GM12878 (cell line): Measurements from ENCODE around the gene ICAM2. TPM values are rescaled to one million over a fixed set of nuclear protein-coding genes. Genes with fewer than 3 reads are reported as not detected.

Source experiments
- CBX5 ChIP-seq: sonication (generic); IDR thresholded peaks from 2 replicates; pipeline ENCODE4 v1.6.1; 2016; ENCODE audit warnings: low read depth, moderate library complexity, mild to moderate bottlenecking, inconsistent platforms
- DPF2 ChIP-seq: fragments of 450-650 bp; IDR thresholded peaks from 2 replicates; pipeline ENCODE4 v1.6.1; 2017; ENCODE audit warnings: mild to moderate bottlenecking
- ESRRA ChIP-seq: IDR thresholded peaks from 2 replicates; pipeline ENCODE4 v1.6.1; 2012; ENCODE audit warnings: mild to moderate bottlenecking, low read length, improper control_type of control experiment
- NBN ChIP-seq: fragments of 450-650 bp; IDR thresholded peaks from 2 replicates; pipeline ENCODE4 v1.6.1; 2016
- RELB ChIP-seq: fragments of 450-650 bp; IDR thresholded peaks from 2 replicates; pipeline ENCODE4 v1.6.1; 2017; ENCODE audit warnings: low read depth, mild to moderate bottlenecking, moderate library complexity
- SKIL ChIP-seq: fragments of 450-650 bp; IDR thresholded peaks from 2 replicates; pipeline ENCODE4 v1.6.1; 2017; ENCODE audit warnings: mild to moderate bottlenecking, low read depth, inconsistent platforms; ENCODE audit not compliant: poor library complexity, severe bottlenecking
- TCF3 ChIP-seq: IDR thresholded peaks from 2 replicates; pipeline ENCODE4 v1.6.1; 2012; ENCODE audit warnings: low read depth, mild to moderate bottlenecking, low read length, borderline replicate concordance; ENCODE audit not compliant: insufficient read depth
- ZNF217 ChIP-seq: fragments of 450-650 bp; IDR thresholded peaks from 2 replicates; pipeline ENCODE4 v1.6.1; 2017; ENCODE audit warnings: antibody characterized with exemption, mild to moderate bottlenecking
- polyA plus RNA-seq, 11 experiments: library from polyadenylated mRNA; depleted of rRNA in 4 of 11; unstranded in 6 of 11; stranded (reverse) in 5 of 11; fragments of >200 nt; fragmentation: Nextera tagmentation in 4 of 11; fragmentation: Illumina TruSeq in 1 of 11; extraction: Ambion mirVana in 4 of 11; extraction: Trizol in 1 of 11; gene quantifications; 1 replicate in 1 of 11; 2 replicates in 10 of 11; pipeline versions ENCODE4 v1.2.1 to v1.2.3, GENCODE V29; 2011 to 2016; ENCODE audit warnings: inconsistent platforms in 2 of 11, missing spikeins in 2 of 11, low read depth in 1 of 11
- total RNA-seq, 4 experiments: library from RNA; depleted of rRNA in 3 of 4; stranded (reverse); fragments of >200 nt in 3 of 4; fragmentation: Illumina TruSeq in 1 of 4; extraction: Trizol in 1 of 4; gene quantifications; 2 replicates each; pipeline versions ENCODE4 v1.2.1 to v1.2.3, GENCODE V29; 2013 to 2021

Gene ICAM2
- total and polyA plus RNA-seq, 10 of the 15 experiments (the other 5 are each of a cell fraction or from before 2014, with no cell fraction given), result 23.6 to 108 (median 58.1) TPM

GRCh38 chr17:64055183-64056142 is 35.0 kb upstream of the ICAM2 start (continued):
- TF ChIP-seq TCF3 (no peak), ESRRA (no peak), NBN (no peak), DPF2 (no peak), SKIL (no peak), ZNF217 (no peak), RELB (no peak), CBX5 (no peak)
